HG03139 (cell line): ENCODE data around the gene NR1D2.
"Not testable (repeated sequence)": the region's sequence is repeated elsewhere in the genome, so short reads cannot be mapped to it uniquely, and the experiment has no call there.

Source experiments
- ATAC-seq: cut with Tn5 transposase; IDR thresholded peaks from one replicate; pipeline ENCODE4 v1.9.1; 2021; ENCODE audit not compliant: unreplicated experiment

Gene NR1D2

DNA sequence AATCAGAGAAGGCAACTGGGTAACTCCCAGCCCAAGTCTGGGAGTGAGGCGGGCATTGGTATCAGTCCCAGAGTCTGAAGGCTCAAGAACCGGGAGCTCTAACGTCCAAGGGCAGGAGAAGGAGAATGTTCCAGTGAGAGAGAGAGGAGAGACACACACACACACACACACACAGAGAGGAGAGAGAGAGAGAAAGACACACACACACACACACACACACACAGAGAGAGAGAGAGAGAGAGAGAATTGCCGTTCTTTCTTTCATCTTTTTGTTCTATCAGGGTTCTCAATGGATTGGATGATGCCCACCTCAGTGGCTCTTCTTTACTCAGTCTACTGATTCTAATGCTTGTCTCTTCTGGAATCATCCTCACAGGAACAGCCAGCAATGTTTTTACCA lies 57.0 kb downstream of the NR1D2 start:
- ATAC-seq, result no peak

DNA sequence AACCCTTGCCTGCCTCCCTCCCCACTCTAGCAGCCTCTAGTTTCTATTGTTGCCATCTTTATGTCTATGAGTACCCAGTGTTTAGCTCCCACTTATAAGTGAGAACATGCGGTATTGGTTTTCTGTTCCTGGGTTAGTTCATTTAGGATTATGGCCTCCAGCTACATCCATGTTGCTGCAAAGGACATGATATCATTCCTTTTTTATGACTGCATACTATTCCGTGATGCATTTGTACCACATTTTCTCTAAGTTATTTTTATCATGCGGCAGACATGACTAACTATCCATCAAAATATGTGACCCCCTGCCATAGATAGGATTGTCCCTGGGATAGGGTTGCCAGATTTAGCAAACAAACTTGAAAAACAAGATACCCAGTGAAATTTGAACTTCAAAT lies 58.4 kb downstream of the NR1D2 start:
- no peak for ATAC-seq

DNA sequence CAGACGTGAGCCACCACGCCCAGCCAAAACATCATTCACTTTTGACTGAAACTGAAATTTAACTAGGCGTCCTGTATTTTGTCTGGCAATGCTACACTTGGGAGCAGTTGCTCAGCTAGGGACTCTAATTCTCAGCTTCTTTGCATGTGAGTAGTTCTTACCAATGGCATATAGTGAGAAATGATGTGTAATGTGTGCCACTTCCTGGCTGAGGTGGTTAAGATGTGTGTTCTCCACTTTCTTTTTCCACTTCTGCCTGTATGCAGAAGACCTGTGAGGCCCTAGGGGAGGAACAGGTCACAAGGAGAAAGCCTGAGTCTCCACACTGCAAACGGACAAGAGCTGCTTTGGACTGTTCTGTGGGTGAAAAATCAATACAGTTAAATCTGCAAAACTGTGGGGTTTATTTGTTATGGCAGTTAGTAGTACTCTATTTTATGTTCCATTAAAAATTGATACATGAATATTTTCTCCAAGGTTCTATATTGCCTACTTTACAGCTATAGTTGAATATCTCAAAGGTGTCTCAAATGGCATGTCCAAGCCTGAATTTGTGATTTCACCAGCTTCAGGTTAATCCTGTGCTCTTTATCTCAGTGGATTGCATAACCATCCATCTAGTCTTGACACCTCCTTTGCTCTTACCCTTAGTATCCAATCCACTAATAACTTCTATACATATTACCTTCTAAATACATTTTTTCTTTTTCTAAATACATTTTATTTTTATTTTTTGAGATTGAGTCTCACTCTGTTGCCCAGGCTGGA lies 59.3 kb downstream of the NR1D2 start:
- peak; percentile 83 for ATAC-seq

DNA sequence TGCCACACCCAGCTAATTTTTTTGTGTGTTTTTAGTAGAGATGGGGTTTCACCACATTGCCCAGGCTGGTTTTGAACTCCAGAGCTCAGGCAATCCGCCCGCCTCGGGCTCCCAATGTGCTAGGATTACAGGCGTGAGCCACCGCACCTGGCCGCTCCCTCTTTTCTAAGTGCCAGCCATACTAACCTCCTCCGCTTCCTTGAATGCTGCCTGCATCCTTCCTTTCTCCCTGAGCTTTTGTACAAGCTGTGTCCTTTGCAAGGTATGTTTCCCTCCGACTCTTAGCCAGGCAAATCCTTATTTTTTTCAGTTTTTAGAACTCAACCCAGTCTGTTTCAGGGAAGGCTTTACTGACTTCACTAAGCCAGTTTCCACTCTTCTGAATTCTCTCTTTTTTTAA lies 60.6 kb downstream of the NR1D2 start:
- ATAC-seq, result no peak

DNA sequence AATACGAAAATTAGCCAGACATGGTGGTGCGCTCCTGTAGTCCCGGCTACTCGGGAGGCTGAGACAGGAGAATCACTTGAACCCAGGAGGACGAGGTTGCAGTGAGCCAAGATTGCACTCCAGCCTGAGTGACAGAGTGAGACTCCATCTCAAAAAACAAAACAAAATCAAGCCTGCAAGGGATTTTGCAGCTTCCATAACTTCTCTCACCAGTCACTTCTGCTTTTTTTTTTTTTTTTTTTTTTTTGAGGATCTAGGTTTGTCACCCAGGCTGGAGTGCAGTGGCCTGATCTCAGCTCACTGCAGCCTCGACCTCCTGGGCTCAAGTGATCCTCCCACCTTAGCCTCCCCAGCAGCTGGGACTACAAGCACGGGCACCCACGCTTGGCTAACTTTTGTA lies 65.7 kb downstream of the NR1D2 start:
- not testable (repeated sequence) for ATAC-seq

DNA sequence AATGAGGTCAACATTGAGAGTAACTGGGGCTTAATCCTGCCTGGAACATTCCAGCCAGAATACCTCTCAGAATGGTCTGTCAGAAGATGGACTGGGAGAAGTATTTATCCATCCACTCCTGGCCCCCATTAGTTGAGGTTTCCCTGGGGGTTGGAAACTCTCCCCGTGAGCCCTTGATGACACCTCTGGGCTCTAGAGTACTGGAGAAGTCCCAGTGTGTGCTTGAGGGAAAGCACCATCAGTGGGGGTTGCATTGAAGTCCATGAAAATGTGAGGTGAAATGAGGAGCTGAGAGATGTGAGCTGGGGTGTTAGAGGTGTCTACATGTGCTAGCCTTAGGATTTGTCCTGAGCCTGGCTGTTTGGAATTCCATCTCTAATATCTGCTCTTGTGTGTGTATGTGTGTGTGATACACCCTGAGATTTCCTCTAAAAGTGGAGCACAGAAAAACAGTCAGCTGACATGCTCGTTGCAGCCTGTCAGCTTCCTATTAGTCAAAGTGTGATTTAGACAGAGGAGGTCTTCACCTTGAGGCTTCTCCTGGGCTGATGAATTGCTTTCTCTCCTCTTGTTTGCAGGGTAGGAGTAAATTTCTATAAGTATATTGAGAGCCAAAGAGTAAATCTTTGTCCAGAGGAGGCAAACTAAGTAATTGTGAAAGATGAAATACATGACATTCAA lies 67.6 kb downstream of the NR1D2 start:
- no peak for ATAC-seq

DNA sequence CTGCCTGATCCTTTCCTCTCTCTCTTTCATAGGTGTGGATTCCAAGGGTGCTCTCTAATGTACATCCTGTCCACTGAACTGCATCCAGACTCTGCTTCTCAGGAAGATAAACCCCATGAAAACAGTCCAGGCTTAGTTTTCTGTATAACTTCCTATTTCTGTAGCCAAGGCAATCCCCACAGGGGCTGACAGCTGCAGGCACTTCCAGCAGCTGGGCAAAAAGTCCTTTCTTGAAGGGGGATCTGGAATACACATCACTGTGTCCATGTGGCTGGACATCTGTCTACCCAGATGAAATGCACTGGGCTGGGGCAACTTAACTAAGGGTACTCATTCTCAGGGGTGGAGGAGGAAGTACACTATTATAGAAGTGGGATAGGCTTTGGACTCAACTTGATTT lies 72.2 kb downstream of the NR1D2 start:
- ATAC-seq, result no peak

DNA sequence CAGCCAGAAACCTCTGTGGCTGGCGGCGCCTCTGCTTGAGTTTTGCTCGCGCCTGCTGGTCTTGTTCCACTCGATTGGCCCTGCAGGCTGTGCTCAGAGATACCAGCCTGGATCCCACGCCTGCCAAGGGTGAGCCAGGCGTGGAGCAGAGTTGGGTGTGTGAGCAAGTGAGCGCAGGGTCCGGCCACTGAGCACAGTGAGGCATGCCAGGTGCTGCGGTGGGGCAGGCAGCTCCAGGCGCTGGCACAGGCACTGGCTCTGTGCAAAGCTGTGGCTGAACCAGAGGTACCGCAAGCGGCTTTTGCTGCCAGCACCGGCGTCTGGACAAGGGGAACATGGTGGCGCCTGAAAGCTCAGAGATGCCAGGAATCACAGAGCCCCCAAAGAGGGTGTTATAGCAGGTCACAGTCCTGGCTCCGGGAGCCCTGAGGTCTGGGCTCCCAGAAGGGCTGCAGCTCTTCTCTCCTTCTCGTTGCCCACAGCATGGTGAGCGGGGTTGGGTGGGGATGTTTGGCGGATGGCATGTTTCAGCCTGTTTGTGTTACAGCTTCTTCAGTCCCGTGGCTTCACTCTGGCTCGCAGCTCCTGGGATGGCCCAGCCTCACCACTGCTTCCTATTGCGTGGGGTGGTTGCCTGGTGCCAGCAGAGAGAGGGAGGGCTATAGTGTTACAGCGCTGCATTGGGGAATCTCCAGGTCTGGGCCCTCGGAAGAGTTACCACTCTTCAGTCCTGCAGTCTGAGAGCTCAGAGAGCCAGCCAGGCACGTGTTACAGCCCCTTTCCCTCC lies 73.9 kb downstream of the NR1D2 start:
- ATAC-seq, result no peak

DNA sequence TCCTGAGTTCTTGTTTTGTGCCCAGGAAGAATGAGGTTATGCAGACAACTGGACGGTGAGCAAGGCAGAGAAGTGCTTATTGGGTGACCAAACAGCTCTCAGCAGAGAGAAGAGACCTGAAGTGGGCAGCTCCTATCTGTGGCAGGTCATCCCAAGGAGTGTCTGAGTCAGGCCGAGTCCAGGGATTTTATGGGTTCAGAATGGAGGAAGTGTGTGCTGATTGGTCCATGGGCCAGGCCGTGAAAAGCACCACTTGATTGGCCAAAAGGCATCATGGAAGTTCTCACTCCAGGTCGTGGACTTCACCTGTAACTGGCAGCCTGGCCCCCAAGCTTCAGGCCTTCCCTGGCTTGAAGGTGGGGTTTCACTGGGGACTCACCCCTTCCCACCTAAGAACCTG lies 74.5 kb downstream of the NR1D2 start:
- ATAC-seq, result no peak

DNA sequence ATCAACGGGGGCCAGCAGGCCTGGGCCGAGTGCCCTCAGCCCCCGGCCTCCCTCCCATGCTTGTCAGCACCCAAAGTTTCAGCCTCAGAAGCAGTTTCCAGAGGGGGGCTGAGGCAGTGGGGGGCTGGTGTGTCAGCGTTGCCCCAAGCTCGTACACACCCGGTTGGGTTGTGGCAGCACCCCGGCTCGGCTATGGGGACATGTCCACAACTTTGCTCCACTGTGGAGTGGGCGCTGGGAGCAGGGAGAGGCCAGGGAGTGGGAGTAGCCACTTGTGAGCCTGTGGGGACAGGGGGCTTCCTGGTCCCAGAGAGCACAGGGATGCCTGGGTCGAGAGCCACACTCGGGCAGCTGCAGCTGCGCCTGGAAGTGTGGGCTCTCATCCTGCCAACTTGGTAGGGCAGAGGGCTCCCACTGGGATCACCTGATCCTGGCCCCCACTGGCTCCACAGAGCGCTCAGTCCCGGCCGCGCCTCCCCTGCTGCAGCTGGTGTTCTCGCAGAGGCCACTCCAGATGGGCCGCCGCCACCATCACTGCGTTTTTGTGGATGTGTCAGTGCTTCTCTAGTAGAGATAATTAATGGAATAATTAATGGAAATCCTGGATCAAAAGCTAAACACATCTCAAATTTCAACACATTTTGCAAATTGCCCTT lies 75.1 kb downstream of the NR1D2 start:
- ATAC-seq, result no peak

DNA sequence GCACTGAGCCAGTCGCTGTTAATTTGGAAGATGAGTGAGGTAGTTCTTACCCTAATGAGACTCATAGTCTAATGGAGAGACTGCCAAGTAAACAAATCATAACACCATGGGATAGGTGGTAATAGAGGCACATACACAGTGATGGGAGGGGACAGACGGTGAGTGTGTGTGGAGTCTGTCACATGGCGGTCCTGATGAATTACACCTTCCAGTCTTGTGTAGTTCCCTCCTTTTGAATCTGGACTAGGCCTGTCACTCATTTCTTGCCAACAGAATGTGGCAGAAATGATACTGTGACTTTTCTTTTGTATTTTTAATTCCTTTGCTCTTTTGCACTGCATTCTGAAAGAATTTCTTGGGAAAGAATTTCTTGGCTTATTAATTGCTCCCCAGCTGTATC lies 78.1 kb downstream of the NR1D2 start:
- no peak for ATAC-seq

DNA sequence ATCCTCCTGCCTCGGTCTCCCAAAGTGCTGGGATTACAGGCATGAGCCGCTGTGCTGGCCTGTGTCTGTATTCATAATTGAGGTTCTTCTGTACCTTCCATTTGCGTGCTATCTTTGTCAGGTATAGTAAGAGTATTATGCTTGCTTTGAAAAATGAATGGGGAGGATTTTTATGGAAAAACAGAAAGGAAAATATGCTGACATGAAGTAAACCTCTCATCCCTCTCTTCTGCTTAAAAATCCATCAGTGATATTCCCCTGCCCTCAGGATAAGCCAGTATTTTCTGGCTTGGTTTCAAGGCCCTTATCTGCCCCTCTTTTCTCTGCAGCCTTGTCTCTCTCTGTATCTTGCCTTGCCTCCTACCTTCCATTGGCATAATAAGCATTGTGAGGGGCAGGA lies 80.7 kb downstream of the NR1D2 start:
- ATAC-seq, result no peak

DNA sequence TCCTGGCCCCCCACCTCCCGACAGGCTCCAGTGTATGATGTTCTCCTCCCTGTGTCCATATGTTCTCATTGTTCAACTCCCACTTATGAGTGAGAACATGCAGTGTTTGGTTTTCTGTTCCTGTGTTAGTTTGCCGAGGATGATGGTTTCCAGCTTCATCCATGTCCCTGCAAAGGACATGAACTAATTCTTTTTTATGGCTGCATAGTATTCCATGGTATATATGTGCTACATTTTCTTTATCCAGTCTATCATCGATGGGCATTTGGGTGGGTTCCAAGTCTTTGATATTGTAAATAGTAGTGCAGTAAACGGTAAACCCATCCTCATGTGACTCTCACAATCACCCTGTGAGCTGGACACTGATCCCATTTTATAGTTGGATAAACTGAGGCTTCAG lies 81.6 kb downstream of the NR1D2 start:
- not testable (repeated sequence) for ATAC-seq

DNA sequence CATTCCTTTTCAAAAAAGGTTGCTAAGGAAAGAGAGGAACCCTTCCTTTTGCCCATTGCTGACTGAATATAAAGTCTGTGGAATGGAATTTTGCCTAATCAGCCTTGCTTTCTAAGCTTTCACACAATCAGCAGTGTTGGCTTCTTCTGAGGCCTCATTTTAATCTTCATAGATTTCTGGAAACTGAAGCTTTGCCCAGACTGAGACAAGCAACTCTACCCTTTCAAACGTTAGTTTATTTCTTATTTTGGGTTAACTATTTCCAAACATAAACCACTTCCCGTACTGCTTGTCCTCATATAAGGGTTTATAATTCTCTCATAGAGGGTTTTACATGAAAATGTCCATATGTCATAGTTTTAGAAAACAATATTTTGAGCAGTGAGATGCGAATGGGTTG lies 82.9 kb downstream of the NR1D2 start:
- ATAC-seq, result no peak
